ENCODE results near the gene MT1F.
"Not testable (repeated sequence)": the region's sequence is repeated elsewhere in the genome, so short reads cannot be mapped to it uniquely, and the experiment has no call there.

MT1F gene

GRCh38 chr16:56645311-56645710, 12.4 kb upstream of the MT1F start:
- DNase-seq (ENCODE audit: low spot score): no peak

GRCh38 chr16:56645838-56646237, 11.9 kb upstream of the MT1F start:
- DNase-seq (ENCODE audit: low spot score): no peak

- no peak for DNase-seq (ENCODE audit: low spot score)
Measured at GRCh38 chr16:56647641-56648431, 9.9 kb upstream of the MT1F start.

GRCh38 chr16:56649271-56649670, 8.5 kb upstream of the MT1F start:
- DNase-seq (ENCODE audit: low spot score): no peak

GRCh38 chr16:56649820-56650219, 7.9 kb upstream of the MT1F start:
- DNase-seq (ENCODE audit: low spot score): no peak

- no peak for DNase-seq (ENCODE audit: low spot score)
Measured at GRCh38 chr16:56651586-56651985, 6.2 kb upstream of the MT1F start, which contains the start of gene MT1B. MT1B (plus strand) TSS chr16:56651886; CDS start chr16:56651954, 68 bp downstream.

GRCh38 chr16:56652600-56652999, 5.2 kb upstream of the MT1F start:
- DNase-seq (ENCODE audit: low spot score): no peak

- no peak for DNase-seq (ENCODE audit: low spot score)
Measured at GRCh38 chr16:56653218-56653617, 4.5 kb upstream of the MT1F start.

GRCh38 chr16:56658327-56658875, 642 bp downstream of the MT1F start:
- no peak for DNase-seq (ENCODE audit: low spot score)

GRCh38 chr16:56662357-56663354, 4.9 kb downstream of the MT1F start:
- no peak for DNase-seq (ENCODE audit: low spot score)

- DNase-seq (ENCODE audit: low spot score): no peak
Measured at GRCh38 chr16:56664506-56664905, 6.7 kb downstream of the MT1F start.

GRCh38 chr16:56665286-56666261, 7.8 kb downstream of the MT1F start:
- DNase-seq (ENCODE audit: low spot score): not testable (repeated sequence)

GRCh38 chr16:56667581-56668571, 10.1 kb downstream of the MT1F start, which contains the start of gene MT1G:
MT1G (minus strand) TSS chr16:56668065; CDS start chr16:56667993, 72 bp downstream.
- DNase-seq (ENCODE audit: low spot score): no peak

- DNase-seq (ENCODE audit: low spot score): no peak
Measured at GRCh38 chr16:56669005-56669839, 11.5 kb downstream of the MT1F start, which contains the start of gene MT1H. MT1H (plus strand) TSS chr16:56669814; CDS start chr16:56669885, 71 bp downstream.

- DNase-seq (ENCODE audit: low spot score): no peak
Measured at GRCh38 chr16:56669840-56670619, 12.3 kb downstream of the MT1F start.

- DNase-seq (ENCODE audit: low spot score): no peak
Measured at GRCh38 chr16:56670620-56670934, 12.8 kb downstream of the MT1F start.

GRCh38 chr16:56671691-56672090, 13.9 kb downstream of the MT1F start:
- not testable (repeated sequence) for DNase-seq (ENCODE audit: low spot score)

GRCh38 chr16:56672171-56672570, 14.4 kb downstream of the MT1F start:
- not testable (repeated sequence) for DNase-seq (ENCODE audit: low spot score)

Data from COLO829 (cell line).